Brain microvascular endothelial cell (primary cell): ENCODE data around the gene CST4.
"Not testable (repeated sequence)": the region's sequence is repeated elsewhere in the genome, so short reads cannot be mapped to it uniquely, and the experiment has no call there.

Experiments
- DNase-seq: peaks from one replicate; pipeline ENCODE4 v3.0.0-alpha.2; 2020
- H3K27ac ChIP-seq: fragments of 250-450 bp; sonication (Bioruptor Pico); 2 replicates; pipeline ENCODE4 v1.5.1; 2020; ENCODE audit warnings: mild to moderate bottlenecking, moderate library complexity
- H3K27me3 ChIP-seq: fragments of 250-450 bp; sonication (Bioruptor Pico); replicated peaks from 2 replicates; pipeline ENCODE4 v1.5.1; 2020; ENCODE audit warnings: mild to moderate bottlenecking
- H3K36me3 ChIP-seq: fragments of 250-450 bp; sonication (Bioruptor Pico); replicated peaks from 2 replicates; pipeline ENCODE4 v1.5.1; 2020; ENCODE audit warnings: mild to moderate bottlenecking
- H3K4me3 ChIP-seq: 2 replicates; pipeline ENCODE4 v1.5.1; 2011; ENCODE audit warnings: low read depth, mild to moderate bottlenecking, control low read depth, low read length, moderate library complexity
- CTCF ChIP-seq: IDR thresholded peaks from 2 replicates; pipeline ENCODE4 v1.5.1; 2011; ENCODE audit warnings: low read depth, mild to moderate bottlenecking, moderate library complexity, low read length, control low read depth, inconsistent platforms; ENCODE audit errors: missing control alignments
- in situ Hi-C: cut with HindIII; loops from 2 replicates; pipeline ENCODE4 v1.10.0; 2017; ENCODE audit warnings: low sequenced_read_pairs, low pct_ligation_motif_present

CST4 gene

DNA sequence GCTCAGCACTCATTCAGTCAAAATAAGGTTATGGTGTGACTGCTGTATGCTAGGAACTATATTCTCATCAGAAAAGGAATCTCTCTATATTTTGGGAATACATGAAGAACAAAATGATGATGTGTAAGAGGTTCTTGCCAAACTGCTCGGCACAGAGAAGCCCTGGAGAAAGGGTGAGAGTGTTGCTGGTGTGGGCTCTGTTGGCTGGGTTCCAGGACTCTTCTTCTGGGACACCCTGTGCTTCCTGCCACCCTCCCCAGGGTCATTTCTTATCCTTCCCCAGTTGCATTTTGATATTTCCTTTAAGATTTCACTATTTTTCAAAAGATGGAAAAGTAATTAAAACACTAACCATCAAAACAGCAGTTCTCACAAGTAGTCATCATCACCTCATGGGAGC lies 33.1 kb upstream of the CST4 start:
- DNase-seq = no peak
- Histone ChIP-seq H3K27me3 (no peaks in the 10 kb centered on the region), H3K36me3 (no peaks in the 10 kb centered on the region), H3K27ac (no peak overlapping the region), H3K4me3 (no peak overlapping the region)
- no peak for TF ChIP-seq CTCF
- in situ Hi-C loops = no loop called here

GRCh38 chr20:23719351-23719750 lies 30.5 kb upstream of the CST4 start:
- H3K27ac ChIP-seq, H3K4me3 ChIP-seq, H3K27me3 ChIP-seq, in situ Hi-C loops, DNase-seq, H3K36me3 ChIP-seq: not testable (repeated sequence)

- H3K27me3 ChIP-seq, DNase-seq, H3K36me3 ChIP-seq, in situ Hi-C loops, H3K27ac ChIP-seq, H3K4me3 ChIP-seq: not testable (repeated sequence)
These were observed 22.9 kb upstream of the CST4 start for GRCh38 chr20:23711778-23712177.

DNA sequence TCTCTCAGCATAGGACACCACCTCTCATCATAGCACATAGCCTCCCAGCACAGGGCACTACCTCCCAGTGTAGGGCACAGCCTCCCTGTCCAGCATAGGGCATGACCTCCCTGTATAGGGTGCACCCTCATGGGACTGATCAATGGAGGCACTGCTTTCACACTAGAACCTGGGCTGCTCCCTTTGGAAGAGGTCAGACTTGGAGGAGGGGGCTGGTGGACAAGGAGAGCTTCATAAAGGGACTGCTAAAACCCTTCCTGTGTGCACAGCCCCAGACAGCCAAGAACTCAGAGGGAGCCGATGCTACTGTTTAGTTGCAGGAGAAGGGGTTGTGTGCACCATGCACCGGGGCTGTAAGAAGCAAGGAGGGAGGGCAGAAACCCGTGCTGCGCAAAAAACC lies 21.9 kb upstream of the CST4 start:
- H3K27ac ChIP-seq = no peak overlapping the region
- in situ Hi-C loops = no loop called here

GRCh38 chr20:23705895-23706294 lies 17.1 kb upstream of the CST4 start:
- no peak overlapping the region for H3K4me3 ChIP-seq
- no peak for TF ChIP-seq CTCF
- no peak overlapping the region for H3K27ac ChIP-seq
- no peak for DNase-seq
- in situ Hi-C loops = no loop called here
- no peaks in the 10 kb centered on the region for H3K27me3 ChIP-seq
- no peaks in the 10 kb centered on the region for H3K36me3 ChIP-seq

More for the DNA sequence above, 21.9 kb upstream of the CST4 start:
- TF ChIP-seq CTCF = no peak
- no peaks in the 10 kb centered on the region for H3K36me3 ChIP-seq
- no peak for DNase-seq
- no peaks in the 10 kb centered on the region for H3K27me3 ChIP-seq
- no peak overlapping the region for H3K4me3 ChIP-seq

GRCh38 chr20:23702021-23702420 lies 13.2 kb upstream of the CST4 start:
- DNase-seq = no peak
- in situ Hi-C loops = no loop called here
- Histone ChIP-seq H3K4me3 (no peak overlapping the region), H3K36me3 (no peaks in the 10 kb centered on the region), H3K27ac (no peak overlapping the region), H3K27me3 (no peaks in the 10 kb centered on the region)
- no peak for TF ChIP-seq CTCF

DNA sequence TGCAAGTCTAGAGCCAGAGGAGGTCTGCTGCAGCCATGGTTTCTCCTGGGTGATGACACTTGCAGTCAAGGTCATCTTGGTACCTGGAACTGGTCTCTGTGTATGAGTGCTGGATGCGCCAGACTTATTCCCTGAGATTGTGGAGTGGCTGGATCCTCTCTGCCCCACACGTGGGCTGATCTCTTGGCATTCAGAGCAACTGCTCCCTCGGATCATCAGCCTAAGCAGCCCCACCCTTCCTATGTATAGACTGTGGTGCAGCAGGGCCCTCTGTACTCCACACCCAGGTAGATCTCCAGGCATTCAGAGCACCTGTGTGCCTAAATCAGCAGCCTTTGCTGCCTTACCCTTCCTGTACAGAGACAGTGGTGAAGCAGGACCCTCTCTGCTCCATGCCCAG lies 12.1 kb upstream of the CST4 start:
- no peaks in the 10 kb centered on the region for H3K27me3 ChIP-seq
- no peak overlapping the region for H3K4me3 ChIP-seq
- no peak for DNase-seq
- in situ Hi-C loops = no loop called here
- TF ChIP-seq CTCF = no peak
- H3K36me3 ChIP-seq = no peaks in the 10 kb centered on the region
- no peak overlapping the region for H3K27ac ChIP-seq
